WTC11 (cell line): ENCODE data around the gene MRPS34. TPM values are rescaled to one million over a fixed set of nuclear protein-coding genes. Genes with fewer than 3 reads are reported as not detected.
A peak's percentile ranks its signal among the peaks of the same experiment; 100 is the strongest.

Source experiments
- ATAC-seq: fragments of 200-7000 bp; cut with Tn5 transposase; 2 replicates; pipeline ENCODE4 v1.10.0; 2021; ENCODE audit warnings: mild to moderate bottlenecking, moderate library complexity
- CTCF ChIA-PET: fragments of 300-600 bp; sonication (Branson Sonifier 250); formaldehyde crosslinking; loops from one replicate; lab custom pipeline; 2021; ENCODE audit warnings: antibody characterized with exemption; lab: Charles Lee
- POLR2A ChIA-PET: fragments of 350-600 bp; sonication (Branson Sonifier 250); formaldehyde crosslinking; loops from one replicate; lab custom pipeline; 2021; ENCODE audit warnings: antibody characterized with exemption; lab: Charles Lee
- DNase-seq: peaks from one replicate; pipeline ENCODE4 v3.0.0; 2021; ENCODE audit warnings: low spot score
- H3K27ac Mint-ChIP-seq: 2 replicates; pipeline ENCODE4 v1.8.0; 2021; ENCODE audit warnings: mixed read lengths
- H3K27me3 Mint-ChIP-seq: 2 replicates; pipeline ENCODE4 v1.8.0; 2021; ENCODE audit warnings: low read depth, mild to moderate bottlenecking, moderate library complexity, mixed read lengths
- H3K36me3 Mint-ChIP-seq: 2 replicates; pipeline ENCODE4 v1.8.0; 2021; ENCODE audit warnings: mixed read lengths
- H3K4me1 Mint-ChIP-seq: 2 replicates; pipeline ENCODE4 v1.8.0; 2022; ENCODE audit warnings: mixed read lengths
- H3K4me3 Mint-ChIP-seq: 2 replicates; pipeline ENCODE4 v1.8.0; 2021; ENCODE audit warnings: mild to moderate bottlenecking, moderate library complexity, mixed read lengths
- H3K9me3 Mint-ChIP-seq: 2 replicates; pipeline ENCODE4 v1.8.0; 2021; ENCODE audit warnings: mixed read lengths
- CREM ChIP-seq: sonication (generic); formaldehyde crosslinking; IDR thresholded peaks from 2 replicates; pipeline ENCODE4 v1.8.1; 2022; ENCODE audit warnings: mild to moderate bottlenecking, missing genetic modification reagents, moderate library complexity
- ESRRA ChIP-seq: sonication (generic); formaldehyde crosslinking; IDR thresholded peaks from 2 replicates; pipeline ENCODE4 v1.8.1; 2022; ENCODE audit warnings: mild to moderate bottlenecking, missing genetic modification reagents, borderline replicate concordance
- FOXK1 ChIP-seq: sonication (generic); formaldehyde crosslinking; IDR thresholded peaks from 2 replicates; pipeline ENCODE4 v1.8.0; 2022; ENCODE audit warnings: mild to moderate bottlenecking, moderate library complexity, missing genetic modification reagents
- GABPB1 ChIP-seq: sonication (generic); formaldehyde crosslinking; IDR thresholded peaks from 2 replicates; pipeline ENCODE4 v1.8.1; 2023; ENCODE audit warnings: mild to moderate bottlenecking, missing genetic modification reagents
- GRHL2 ChIP-seq: fragments of 250-450 bp; sonication (Bioruptor Pico); IDR thresholded peaks from 2 replicates; pipeline ENCODE4 v1.8.0; 2022; ENCODE audit warnings: mild to moderate bottlenecking, moderate library complexity; ENCODE audit not compliant: insufficient replicate concordance, severe bottlenecking
- NFE2L1 ChIP-seq: sonication (generic); formaldehyde crosslinking; IDR thresholded peaks from 2 replicates; pipeline ENCODE4 v1.8.1; 2023; ENCODE audit warnings: missing genetic modification reagents
- SP1 ChIP-seq: sonication (generic); formaldehyde crosslinking; conservative IDR thresholded peaks from 2 replicates; pipeline ENCODE4 v1.8.1; 2022; ENCODE audit warnings: missing genetic modification reagents
- ZNF219 ChIP-seq: sonication (generic); formaldehyde crosslinking; IDR thresholded peaks from 2 replicates; pipeline ENCODE4 v1.8.0; 2023; ENCODE audit warnings: missing genetic modification reagents, mild to moderate bottlenecking, borderline replicate concordance
- ZNF416 ChIP-seq: fragments of 250-450 bp; sonication (Bioruptor Pico); IDR thresholded peaks from 2 replicates; pipeline ENCODE4 v1.9.0; 2021; ENCODE audit warnings: mild to moderate bottlenecking, inconsistent platforms
- total RNA-seq: library from RNA; stranded (reverse); gene quantifications from 3 replicates; pipeline ENCODE4 v1.2.3, GENCODE V29; 2021
- TF ChIP-seq, protein P1 (sequence below): sonication (generic); formaldehyde crosslinking; IDR thresholded peaks from 2 replicates; pipeline ENCODE4 v1.8.0; 2022; ENCODE audit warnings: mild to moderate bottlenecking, missing genetic modification reagents
- TF ChIP-seq, protein P2 (sequence below): sonication (generic); formaldehyde crosslinking; IDR thresholded peaks from 2 replicates; pipeline ENCODE4 v1.8.1; 2022; ENCODE audit warnings: mild to moderate bottlenecking, moderate library complexity, missing genetic modification reagents
- TF ChIP-seq, protein P3 (sequence below): sonication (generic); formaldehyde crosslinking; IDR thresholded peaks from 2 replicates; pipeline ENCODE4 v1.8.0; 2022; ENCODE audit warnings: mild to moderate bottlenecking, missing genetic modification reagents
- TF ChIP-seq, protein P4 (sequence below): sonication (generic); formaldehyde crosslinking; IDR thresholded peaks from 2 replicates; pipeline ENCODE4 v1.8.0; 2022; ENCODE audit warnings: mild to moderate bottlenecking, missing genetic modification reagents
- TF ChIP-seq, protein P5 (sequence below): sonication (generic); formaldehyde crosslinking; IDR thresholded peaks from 2 replicates; pipeline ENCODE4 v1.8.1; 2023; ENCODE audit warnings: mild to moderate bottlenecking, missing genetic modification reagents, moderate library complexity
- TF ChIP-seq, protein P6 (sequence below): sonication (generic); formaldehyde crosslinking; IDR thresholded peaks from 2 replicates; pipeline ENCODE4 v1.8.1; 2023; ENCODE audit warnings: mild to moderate bottlenecking, missing genetic modification reagents
- TF ChIP-seq, protein P7 (sequence below): sonication (generic); formaldehyde crosslinking; conservative IDR thresholded peaks from 2 replicates; pipeline ENCODE4 v1.8.1; 2022; ENCODE audit warnings: mild to moderate bottlenecking, missing genetic modification reagents
- TF ChIP-seq, protein P8 (sequence below): sonication (generic); formaldehyde crosslinking; conservative IDR thresholded peaks from 2 replicates; pipeline ENCODE4 v1.8.1; 2023; ENCODE audit warnings: mild to moderate bottlenecking, low read depth, missing genetic modification reagents, moderate library complexity
- TF ChIP-seq, protein P9 (sequence below): sonication (generic); formaldehyde crosslinking; IDR thresholded peaks from 2 replicates; pipeline ENCODE4 v1.8.1; 2023; ENCODE audit warnings: mild to moderate bottlenecking, moderate library complexity, missing genetic modification reagents

MRPS34 gene
- total RNA-seq, 1 experiment from 2014 or later, result 258 TPM

DNA sequence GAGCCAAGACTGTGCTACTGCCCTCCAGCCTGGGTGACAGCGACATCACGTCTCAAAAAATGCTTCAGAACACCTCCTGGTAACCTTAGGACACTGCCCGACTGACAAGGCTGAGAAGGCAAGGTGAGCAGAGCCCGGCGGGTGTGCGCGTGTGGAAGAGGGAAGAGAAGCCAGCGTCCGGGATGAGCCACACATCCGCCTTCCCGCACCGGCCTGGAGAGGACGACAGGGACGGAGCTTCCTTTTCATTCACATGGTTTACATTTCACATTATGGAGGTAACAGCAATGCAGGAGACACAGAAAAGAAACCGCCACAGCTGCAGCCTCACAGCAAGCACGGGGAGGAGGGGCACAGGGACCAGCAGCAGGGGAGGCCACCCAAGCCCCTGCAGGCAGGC is 37.2 kb upstream of the MRPS34 start:
- POLR2A ChIA-PET, result no interaction called here
- peaks cover 14% of the 10 kb centered on the region for H3K36me3 Mint-ChIP-seq
- no peak overlapping the region; the same call in 1 of the 2 replicates for H3K27ac Mint-ChIP-seq

DNA sequence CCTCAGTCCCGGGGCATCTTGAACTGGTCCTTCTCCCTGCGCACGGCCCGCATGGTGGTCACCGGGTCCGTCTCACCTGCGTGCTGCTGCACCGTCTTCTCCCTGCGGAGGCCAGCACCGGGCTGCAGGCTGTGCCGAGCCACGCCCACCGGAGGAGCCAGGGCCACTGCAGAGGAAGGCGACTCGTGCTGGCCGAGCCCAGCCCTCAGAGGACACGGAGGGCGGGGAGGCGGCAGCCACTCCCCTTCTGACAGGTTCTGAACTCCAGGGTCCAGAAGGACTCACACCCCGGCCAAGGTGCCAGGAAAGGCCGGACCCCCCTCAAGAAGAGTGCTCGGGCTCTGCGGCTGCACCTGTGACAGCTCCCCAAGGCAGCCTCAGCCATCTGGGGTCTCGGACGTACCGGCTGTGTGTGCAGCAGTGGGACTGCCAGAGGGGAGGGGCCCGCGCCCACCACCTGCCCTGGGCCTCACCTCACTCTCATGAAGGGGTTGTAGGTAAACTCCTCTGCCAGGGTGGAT is 36.4 kb upstream of the MRPS34 start:
- H3K4me3 Mint-ChIP-seq, result no peak overlapping the region
- ChIA-PET CTCF (interaction anchor here (0.9 kb wide), 1 partner anchor 86 kb away, joined by 3 read pairs; no protein-coding TSS in a partner anchor), POLR2A (no interaction called here)
- no peak overlapping the region for H3K27ac Mint-ChIP-seq
- H3K27me3 Mint-ChIP-seq, result no peaks in the 10 kb centered on the region; the same call in 1 of the 2 replicates
- TF ChIP-seq, protein P1, sequence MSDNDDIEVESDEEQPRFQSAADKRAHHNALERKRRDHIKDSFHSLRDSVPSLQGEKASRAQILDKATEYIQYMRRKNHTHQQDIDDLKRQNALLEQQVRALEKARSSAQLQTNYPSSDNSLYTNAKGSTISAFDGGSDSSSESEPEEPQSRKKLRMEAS (CRISPR knock-in tag), result peak; percentile 51; the same call in 1 of the 2 replicates
- TF ChIP-seq, protein P2, sequence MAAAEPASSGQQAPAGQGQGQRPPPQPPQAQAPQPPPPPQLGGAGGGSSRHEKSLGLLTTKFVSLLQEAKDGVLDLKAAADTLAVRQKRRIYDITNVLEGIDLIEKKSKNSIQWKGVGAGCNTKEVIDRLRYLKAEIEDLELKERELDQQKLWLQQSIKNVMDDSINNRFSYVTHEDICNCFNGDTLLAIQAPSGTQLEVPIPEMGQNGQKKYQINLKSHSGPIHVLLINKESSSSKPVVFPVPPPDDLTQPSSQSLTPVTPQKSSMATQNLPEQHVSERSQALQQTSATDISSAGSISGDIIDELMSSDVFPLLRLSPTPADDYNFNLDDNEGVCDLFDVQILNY (CRISPR knock-in tag), result no peak
- 0 out of 2 replicates have a peak, but pooled peaks have one; percentile 41 for TF ChIP-seq SP1 (CRISPR knock-in tag)
- H3K36me3 Mint-ChIP-seq, result peaks cover 14% of the 10 kb centered on the region
- no peaks in the 10 kb centered on the region for H3K4me1 Mint-ChIP-seq
- ATAC-seq, result peak; percentile 98
- H3K9me3 Mint-ChIP-seq, result peaks cover 4% of the 10 kb centered on the region; the same call in 1 of the 2 replicates
- DNase-seq, result peak; percentile 83

More for the DNA sequence above, 37.2 kb upstream of the MRPS34 start:
- no peak for DNase-seq
- CTCF ChIA-PET, result interaction anchor here (0.9 kb wide), 1 partner anchor 87 kb away, joined by 3 read pairs; no protein-coding TSS in a partner anchor
- H3K4me1 Mint-ChIP-seq, result no peaks in the 10 kb centered on the region
- no peak overlapping the region for H3K4me3 Mint-ChIP-seq
- no peaks in the 10 kb centered on the region; the same call in 1 of the 2 replicates for H3K27me3 Mint-ChIP-seq
- H3K9me3 Mint-ChIP-seq, result peaks cover 4% of the 10 kb centered on the region; the same call in 1 of the 2 replicates
- no peak for TF ChIP-seq ESRRA (CRISPR knock-in tag)
- TF ChIP-seq, protein P3, sequence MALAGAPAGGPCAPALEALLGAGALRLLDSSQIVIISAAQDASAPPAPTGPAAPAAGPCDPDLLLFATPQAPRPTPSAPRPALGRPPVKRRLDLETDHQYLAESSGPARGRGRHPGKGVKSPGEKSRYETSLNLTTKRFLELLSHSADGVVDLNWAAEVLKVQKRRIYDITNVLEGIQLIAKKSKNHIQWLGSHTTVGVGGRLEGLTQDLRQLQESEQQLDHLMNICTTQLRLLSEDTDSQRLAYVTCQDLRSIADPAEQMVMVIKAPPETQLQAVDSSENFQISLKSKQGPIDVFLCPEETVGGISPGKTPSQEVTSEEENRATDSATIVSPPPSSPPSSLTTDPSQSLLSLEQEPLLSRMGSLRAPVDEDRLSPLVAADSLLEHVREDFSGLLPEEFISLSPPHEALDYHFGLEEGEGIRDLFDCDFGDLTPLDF (CRISPR knock-in tag), result no peak
- TF ChIP-seq, protein P4, sequence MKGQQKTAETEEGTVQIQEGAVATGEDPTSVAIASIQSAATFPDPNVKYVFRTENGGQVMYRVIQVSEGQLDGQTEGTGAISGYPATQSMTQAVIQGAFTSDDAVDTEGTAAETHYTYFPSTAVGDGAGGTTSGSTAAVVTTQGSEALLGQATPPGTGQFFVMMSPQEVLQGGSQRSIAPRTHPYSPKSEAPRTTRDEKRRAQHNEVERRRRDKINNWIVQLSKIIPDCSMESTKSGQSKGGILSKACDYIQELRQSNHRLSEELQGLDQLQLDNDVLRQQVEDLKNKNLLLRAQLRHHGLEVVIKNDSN, result no peak
- TF ChIP-seq, all 79 proteins: peak for 0
- no peak for ATAC-seq

DNA sequence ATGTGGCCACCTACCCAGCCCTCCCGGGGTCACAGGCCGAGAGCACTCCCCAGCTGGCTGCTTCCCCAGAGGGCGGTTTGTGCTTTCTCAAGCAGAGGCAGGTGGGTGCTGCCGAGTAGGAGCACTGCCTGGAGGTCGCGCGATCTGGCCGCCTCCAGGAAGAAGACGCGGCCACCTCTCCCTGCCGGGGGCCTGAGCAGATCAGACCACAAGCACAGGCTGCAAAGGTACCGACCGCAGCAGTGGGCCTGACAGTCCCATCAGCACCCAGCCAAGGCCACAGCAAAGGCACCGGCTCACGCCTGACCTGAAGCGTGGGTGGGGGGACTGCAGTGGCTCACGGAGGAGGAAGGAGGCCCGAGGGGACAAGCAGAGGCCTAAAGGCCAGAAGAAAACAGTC is 35.8 kb upstream of the MRPS34 start:
- Mint-ChIP-seq H3K27me3 (no peaks in the 10 kb centered on the region; the same call in 1 of the 2 replicates), H3K9me3 (peaks cover 7% of the 10 kb centered on the region; the same call in 1 of the 2 replicates), H3K4me3 (no peak overlapping the region), H3K4me1 (no peaks in the 10 kb centered on the region), H3K27ac (no peak overlapping the region), H3K36me3 (peaks cover 14% of the 10 kb centered on the region)
- POLR2A ChIA-PET, result no interaction called here
- CTCF ChIA-PET, result no interaction called here
- ATAC-seq, result no peak
- no peak for DNase-seq
- TF ChIP-seq FOXK1 (CRISPR knock-in tag) (no peak), SP1 (CRISPR knock-in tag) (no peak), GABPB1 (no peak), ZNF416 (CRISPR knock-in tag) (no peak), GRHL2 (no peak), CREM (CRISPR knock-in tag) (no peak), ZNF219 (no peak), NFE2L1 (CRISPR knock-in tag) (no peak)
- TF ChIP-seq, protein P5, sequence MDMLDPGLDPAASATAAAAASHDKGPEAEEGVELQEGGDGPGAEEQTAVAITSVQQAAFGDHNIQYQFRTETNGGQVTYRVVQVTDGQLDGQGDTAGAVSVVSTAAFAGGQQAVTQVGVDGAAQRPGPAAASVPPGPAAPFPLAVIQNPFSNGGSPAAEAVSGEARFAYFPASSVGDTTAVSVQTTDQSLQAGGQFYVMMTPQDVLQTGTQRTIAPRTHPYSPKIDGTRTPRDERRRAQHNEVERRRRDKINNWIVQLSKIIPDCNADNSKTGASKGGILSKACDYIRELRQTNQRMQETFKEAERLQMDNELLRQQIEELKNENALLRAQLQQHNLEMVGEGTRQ, result no peak
- TF ChIP-seq, protein P6, sequence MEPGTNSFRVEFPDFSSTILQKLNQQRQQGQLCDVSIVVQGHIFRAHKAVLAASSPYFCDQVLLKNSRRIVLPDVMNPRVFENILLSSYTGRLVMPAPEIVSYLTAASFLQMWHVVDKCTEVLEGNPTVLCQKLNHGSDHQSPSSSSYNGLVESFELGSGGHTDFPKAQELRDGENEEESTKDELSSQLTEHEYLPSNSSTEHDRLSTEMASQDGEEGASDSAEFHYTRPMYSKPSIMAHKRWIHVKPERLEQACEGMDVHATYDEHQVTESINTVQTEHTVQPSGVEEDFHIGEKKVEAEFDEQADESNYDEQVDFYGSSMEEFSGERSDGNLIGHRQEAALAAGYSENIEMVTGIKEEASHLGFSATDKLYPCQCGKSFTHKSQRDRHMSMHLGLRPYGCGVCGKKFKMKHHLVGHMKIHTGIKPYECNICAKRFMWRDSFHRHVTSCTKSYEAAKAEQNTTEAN (CRISPR knock-in tag), result no peak
- TF ChIP-seq, protein P7, sequence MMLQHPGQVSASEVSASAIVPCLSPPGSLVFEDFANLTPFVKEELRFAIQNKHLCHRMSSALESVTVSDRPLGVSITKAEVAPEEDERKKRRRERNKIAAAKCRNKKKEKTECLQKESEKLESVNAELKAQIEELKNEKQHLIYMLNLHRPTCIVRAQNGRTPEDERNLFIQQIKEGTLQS (CRISPR knock-in tag), result no peak
- TF ChIP-seq, protein P8, sequence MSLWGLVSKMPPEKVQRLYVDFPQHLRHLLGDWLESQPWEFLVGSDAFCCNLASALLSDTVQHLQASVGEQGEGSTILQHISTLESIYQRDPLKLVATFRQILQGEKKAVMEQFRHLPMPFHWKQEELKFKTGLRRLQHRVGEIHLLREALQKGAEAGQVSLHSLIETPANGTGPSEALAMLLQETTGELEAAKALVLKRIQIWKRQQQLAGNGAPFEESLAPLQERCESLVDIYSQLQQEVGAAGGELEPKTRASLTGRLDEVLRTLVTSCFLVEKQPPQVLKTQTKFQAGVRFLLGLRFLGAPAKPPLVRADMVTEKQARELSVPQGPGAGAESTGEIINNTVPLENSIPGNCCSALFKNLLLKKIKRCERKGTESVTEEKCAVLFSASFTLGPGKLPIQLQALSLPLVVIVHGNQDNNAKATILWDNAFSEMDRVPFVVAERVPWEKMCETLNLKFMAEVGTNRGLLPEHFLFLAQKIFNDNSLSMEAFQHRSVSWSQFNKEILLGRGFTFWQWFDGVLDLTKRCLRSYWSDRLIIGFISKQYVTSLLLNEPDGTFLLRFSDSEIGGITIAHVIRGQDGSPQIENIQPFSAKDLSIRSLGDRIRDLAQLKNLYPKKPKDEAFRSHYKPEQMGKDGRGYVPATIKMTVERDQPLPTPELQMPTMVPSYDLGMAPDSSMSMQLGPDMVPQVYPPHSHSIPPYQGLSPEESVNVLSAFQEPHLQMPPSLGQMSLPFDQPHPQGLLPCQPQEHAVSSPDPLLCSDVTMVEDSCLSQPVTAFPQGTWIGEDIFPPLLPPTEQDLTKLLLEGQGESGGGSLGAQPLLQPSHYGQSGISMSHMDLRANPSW (CRISPR knock-in tag), result no peak
- TF ChIP-seq, protein P9, sequence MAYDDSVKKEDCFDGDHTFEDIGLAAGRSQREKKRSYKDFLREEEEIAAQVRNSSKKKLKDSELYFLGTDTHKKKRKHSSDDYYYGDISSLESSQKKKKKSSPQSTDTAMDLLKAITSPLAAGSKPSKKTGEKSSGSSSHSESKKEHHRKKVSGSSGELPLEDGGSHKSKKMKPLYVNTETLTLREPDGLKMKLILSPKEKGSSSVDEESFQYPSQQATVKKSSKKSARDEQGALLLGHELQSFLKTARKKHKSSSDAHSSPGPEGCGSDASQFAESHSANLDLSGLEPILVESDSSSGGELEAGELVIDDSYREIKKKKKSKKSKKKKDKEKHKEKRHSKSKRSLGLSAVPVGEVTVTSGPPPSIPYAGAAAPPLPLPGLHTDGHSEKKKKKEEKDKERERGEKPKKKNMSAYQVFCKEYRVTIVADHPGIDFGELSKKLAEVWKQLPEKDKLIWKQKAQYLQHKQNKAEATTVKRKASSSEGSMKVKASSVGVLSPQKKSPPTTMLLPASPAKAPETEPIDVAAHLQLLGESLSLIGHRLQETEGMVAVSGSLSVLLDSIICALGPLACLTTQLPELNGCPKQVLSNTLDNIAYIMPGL (CRISPR knock-in tag), result no peak
